Activated T-helper 1 cell treated with anti-CD3 and anti-CD28 coated beads, Interleukin-12 subunit alpha, Interleukin-12 subunit beta, Interleukin-2, Interleukin-4 antibody, amounts not matched to agents 30 ng/mL and 10 ng/mL and 1 ng/mL, durations not matched to agents 14 hours and 24 hours and 36 hours (primary cell): Measurements from ENCODE around the gene ZPR1. TPM values are rescaled to one million over a fixed set of nuclear protein-coding genes. Genes with fewer than 3 reads are reported as not detected.
A peak's percentile ranks its signal among the peaks of the same experiment; 100 is the strongest.
"Not testable (repeated sequence)": the region's sequence is repeated elsewhere in the genome, so short reads cannot be mapped to it uniquely, and the experiment has no call there.

Experiments
- DNase-seq: peaks from one replicate; pipeline ENCODE4 v3.0.0; 2021; ENCODE audit warnings: low spot score
- H3K27ac Mint-ChIP-seq: one replicate; pipeline ENCODE4 v1.8.0; 2021; ENCODE audit warnings: mild to moderate bottlenecking, mixed read lengths
- H3K27me3 Mint-ChIP-seq: one replicate; pipeline ENCODE4 v1.8.0; 2022; ENCODE audit warnings: mild to moderate bottlenecking, moderate library complexity, mixed read lengths; ENCODE audit not compliant: insufficient read depth
- H3K36me3 Mint-ChIP-seq: one replicate; pipeline ENCODE4 v1.8.0; 2021; ENCODE audit warnings: low read depth, mixed read lengths
- H3K4me1 Mint-ChIP-seq: one replicate; pipeline ENCODE4 v1.8.0; 2021; ENCODE audit warnings: low read depth, mixed read lengths
- H3K4me3 Mint-ChIP-seq: one replicate; pipeline ENCODE4 v1.8.0; 2021; ENCODE audit warnings: mild to moderate bottlenecking, moderate library complexity, mixed read lengths
- H3K9me3 Mint-ChIP-seq: one replicate; pipeline ENCODE4 v1.8.0; 2021; ENCODE audit warnings: mixed read lengths
- intact Hi-C: fragments of 100-400 bp; cut with micrococcal nuclease; formaldehyde crosslinking; loops from one replicate; pipeline ENCODE4 v1.15.1; 2024
- total RNA-seq: library from RNA; stranded (reverse); gene quantifications from 2 replicates; pipeline ENCODE4 v1.2.3, GENCODE V29; 2022

ZPR1 gene
- total RNA-seq, 1 donor from 2014 or later, result 104 TPM

GRCh38 chr11:116782728-116783127, 5.1 kb downstream of the ZPR1 start:
- Mint-ChIP-seq H3K4me1 (peaks cover 74% of the 10 kb centered on the region), H3K4me3 (no peak overlapping the region), H3K27ac (no peak overlapping the region), H3K27me3 (no peaks in the 10 kb centered on the region), H3K36me3 (peaks cover 85% of the 10 kb centered on the region), H3K9me3 (no peaks in the 10 kb centered on the region)
- DNase-seq, result no peak
- intact Hi-C loops, result no loop called here

- intact Hi-C loops, result no loop called here
- Mint-ChIP-seq H3K27me3 (no peaks in the 10 kb centered on the region), H3K4me1 (peaks cover 71% of the 10 kb centered on the region), H3K27ac (no peak overlapping the region), H3K36me3 (peaks cover 68% of the 10 kb centered on the region), H3K9me3 (no peaks in the 10 kb centered on the region), H3K4me3 (no peak overlapping the region)
- DNase-seq, result no peak
Measured at GRCh38 chr11:116778556-116778955, 9.3 kb downstream of the ZPR1 start.

- peaks cover 54% of the 10 kb centered on the region for H3K36me3 Mint-ChIP-seq
- no peak overlapping the region for H3K4me3 Mint-ChIP-seq
- no peaks in the 10 kb centered on the region for H3K9me3 Mint-ChIP-seq
- H3K27me3 Mint-ChIP-seq, result no peaks in the 10 kb centered on the region
- no peak for DNase-seq
- intact Hi-C loops, result no loop called here
- peaks cover 62% of the 10 kb centered on the region for H3K4me1 Mint-ChIP-seq
- H3K27ac Mint-ChIP-seq, result peak overlapping the region; percentile 14
Measured at GRCh38 chr11:116777056-116777455, 10.8 kb downstream of the ZPR1 start.

GRCh38 chr11:116776522-116776984, 11.3 kb downstream of the ZPR1 start:
- peaks cover 51% of the 10 kb centered on the region for H3K36me3 Mint-ChIP-seq
- intact Hi-C loops, result no loop called here
- peaks cover 65% of the 10 kb centered on the region for H3K4me1 Mint-ChIP-seq
- DNase-seq, result no peak
- peak overlapping the region; percentile 19 for H3K27ac Mint-ChIP-seq
- no peak overlapping the region for H3K4me3 Mint-ChIP-seq
- H3K9me3 Mint-ChIP-seq, result no peaks in the 10 kb centered on the region
- H3K27me3 Mint-ChIP-seq, result no peaks in the 10 kb centered on the region

- H3K27me3 Mint-ChIP-seq, result no peaks in the 10 kb centered on the region
- no peak overlapping the region for H3K4me3 Mint-ChIP-seq
- H3K4me1 Mint-ChIP-seq, result peaks cover 65% of the 10 kb centered on the region
- H3K27ac Mint-ChIP-seq, result peak overlapping the region; percentile 19
- no peak for DNase-seq
- H3K36me3 Mint-ChIP-seq, result peaks cover 48% of the 10 kb centered on the region
- intact Hi-C loops, result no loop called here
- H3K9me3 Mint-ChIP-seq, result no peaks in the 10 kb centered on the region
Measured at GRCh38 chr11:116775975-116776374, 11.8 kb downstream of the ZPR1 start.

- no peak for DNase-seq
- Mint-ChIP-seq H3K27me3 (no peaks in the 10 kb centered on the region), H3K36me3 (peaks cover 43% of the 10 kb centered on the region), H3K27ac (no peak overlapping the region), H3K9me3 (no peaks in the 10 kb centered on the region), H3K4me3 (peak overlapping the region; percentile 0), H3K4me1 (peaks cover 64% of the 10 kb centered on the region)
- intact Hi-C loops, result no loop called here
Measured at GRCh38 chr11:116774661-116775060, 13.2 kb downstream of the ZPR1 start.

GRCh38 chr11:116773203-116774097, 14.4 kb downstream of the ZPR1 start:
- intact Hi-C loops, result loop anchor here (1.0 to 2.0 kb wide), 6 partner anchors 15 to 457 kb away; partner anchors contain the start of genes SIDT2, SIK3 and ZPR1
- Mint-ChIP-seq H3K27ac (peak overlapping the region; percentile 97), H3K9me3 (no peaks in the 10 kb centered on the region), H3K4me1 (peaks cover 52% of the 10 kb centered on the region), H3K36me3 (peaks cover 32% of the 10 kb centered on the region), H3K27me3 (no peaks in the 10 kb centered on the region), H3K4me3 (peak overlapping the region; percentile 99)
- DNase-seq, result no peak

GRCh38 chr11:116772443-116773202, 15.2 kb downstream of the ZPR1 start, which contains the start of gene BUD13:
BUD13 (minus strand) TSS chr11:116772987; CDS start chr11:116772964, 23 bp downstream.
- Mint-ChIP-seq H3K36me3 (peaks cover 24% of the 10 kb centered on the region), H3K9me3 (no peaks in the 10 kb centered on the region), H3K4me3 (peak within 1 kb of the TSS; percentile 99), H3K27ac (peak within 1 kb of the TSS; percentile 97), H3K4me1 (peaks cover 46% of the 10 kb centered on the region), H3K27me3 (no peaks in the 10 kb centered on the region)
- peak; percentile 93 for DNase-seq
- intact Hi-C loops, result loop anchor here (1.0 to 2.0 kb wide), 6 partner anchors 16 to 458 kb away; partner anchors contain the start of genes SIDT2, SIK3 and ZPR1

- Mint-ChIP-seq H3K27ac (peak overlapping the region; percentile 97), H3K27me3 (no peaks in the 10 kb centered on the region), H3K36me3 (peaks cover 20% of the 10 kb centered on the region), H3K4me1 (peaks cover 43% of the 10 kb centered on the region), H3K9me3 (no peaks in the 10 kb centered on the region), H3K4me3 (peak overlapping the region; percentile 99)
- intact Hi-C loops, result loop anchor here (2.0 kb wide), 1 partner anchor 327 kb away; the partner anchor contains the start of gene SIK3
- DNase-seq, result no peak
Measured at GRCh38 chr11:116771935-116772334, 15.9 kb downstream of the ZPR1 start.

GRCh38 chr11:116762132-116762531, 25.7 kb downstream of the ZPR1 start:
- Mint-ChIP-seq H3K4me1 (no peaks in the 10 kb centered on the region), H3K27ac (no peak overlapping the region), H3K9me3 (no peaks in the 10 kb centered on the region), H3K36me3 (peaks cover 56% of the 10 kb centered on the region), H3K4me3 (no peak overlapping the region), H3K27me3 (no peaks in the 10 kb centered on the region)
- intact Hi-C loops, result no loop called here
- no peak for DNase-seq

GRCh38 chr11:116756044-116756443, 31.8 kb downstream of the ZPR1 start:
- not testable (repeated sequence) for H3K4me3 Mint-ChIP-seq, H3K4me1 Mint-ChIP-seq

GRCh38 chr11:116750070-116750718, 37.6 kb downstream of the ZPR1 start:
- Mint-ChIP-seq H3K4me1 (peaks cover 4% of the 10 kb centered on the region), H3K27me3 (no peaks in the 10 kb centered on the region), H3K36me3 (peaks cover 25% of the 10 kb centered on the region), H3K9me3 (no peaks in the 10 kb centered on the region), H3K27ac (no peak overlapping the region), H3K4me3 (no peak overlapping the region)
- intact Hi-C loops, result no loop called here
- no peak for DNase-seq

More at GRCh38 chr11:116756044-116756443, 31.8 kb downstream of the ZPR1 start:
- peaks cover 42% of the 10 kb centered on the region for H3K36me3 Mint-ChIP-seq
- intact Hi-C loops, H3K27me3 Mint-ChIP-seq, H3K9me3 Mint-ChIP-seq, H3K27ac Mint-ChIP-seq, DNase-seq: not testable (repeated sequence)
